HFFc6 (cell line): Measurements from ENCODE around the gene SHOX. TPM values are rescaled to one million over a fixed set of nuclear protein-coding genes. Genes with fewer than 3 reads are reported as not detected.
"Not testable (repeated sequence)": the region's sequence is repeated elsewhere in the genome, so short reads cannot be mapped to it uniquely, and the experiment has no call there.

ENCODE experiments used
- DNase-seq: peaks from one replicate; pipeline ENCODE4 v3.0.0-alpha.2; 2018
- H3K27ac Mint-ChIP-seq: 2 replicates; pipeline ENCODE4 v1.8.0; 2020; ENCODE audit warnings: mild to moderate bottlenecking, mixed read lengths
- H3K27me3 Mint-ChIP-seq: 2 replicates; pipeline ENCODE4 v1.8.0; 2021; ENCODE audit warnings: mild to moderate bottlenecking, moderate library complexity, mixed read lengths; ENCODE audit not compliant: insufficient read depth
- H3K36me3 Mint-ChIP-seq: 2 replicates; pipeline ENCODE4 v1.8.0; 2021; ENCODE audit warnings: low read depth, mixed read lengths
- H3K4me1 Mint-ChIP-seq: 2 replicates; pipeline ENCODE4 v1.8.0; 2020; ENCODE audit warnings: low read depth, mixed read lengths
- H3K4me3 Mint-ChIP-seq: 2 replicates; pipeline ENCODE4 v1.8.0; 2020; ENCODE audit warnings: mild to moderate bottlenecking, moderate library complexity, mixed read lengths
- H3K9me3 Mint-ChIP-seq: 2 replicates; pipeline ENCODE4 v1.8.0; 2020; ENCODE audit warnings: mild to moderate bottlenecking, mixed read lengths
- total RNA-seq, 6 experiments: library from RNA; stranded (reverse); fragmentation: NEBNext Ultra II Directional; extraction: Animal tissue kit (Norgen Biotek cat#: 25700); gene quantifications; 2 replicates in 1 of 6; 3 replicates in 5 of 6; pipeline ENCODE4 v1.2.3, GENCODE V29; 2021
- TF ChIP-seq, protein P1 (sequence below): fragments of 200-600 bp; sonication (generic); IDR thresholded peaks from 2 replicates; pipeline ENCODE4 v1.5.0; 2021; ENCODE audit warnings: antibody characterized with exemption, mild to moderate bottlenecking

Gene SHOX
- total RNA-seq, 6 experiments from 2014 or later: 27.1 to 41.8 (median 28.6) TPM

GRCh38 chrX:586351-586750, 44.2 kb upstream of the SHOX start:
- peak overlapping the region; percentile 43; the same call in 1 of the 2 replicates for H3K27ac Mint-ChIP-seq
- no peaks in the 10 kb centered on the region for H3K9me3 Mint-ChIP-seq
- H3K4me3 Mint-ChIP-seq: peak overlapping the region; percentile 73; the same call in 1 of the 2 replicates
- H3K4me1 Mint-ChIP-seq: peaks cover 27% of the 10 kb centered on the region
- TF ChIP-seq, protein P1, sequence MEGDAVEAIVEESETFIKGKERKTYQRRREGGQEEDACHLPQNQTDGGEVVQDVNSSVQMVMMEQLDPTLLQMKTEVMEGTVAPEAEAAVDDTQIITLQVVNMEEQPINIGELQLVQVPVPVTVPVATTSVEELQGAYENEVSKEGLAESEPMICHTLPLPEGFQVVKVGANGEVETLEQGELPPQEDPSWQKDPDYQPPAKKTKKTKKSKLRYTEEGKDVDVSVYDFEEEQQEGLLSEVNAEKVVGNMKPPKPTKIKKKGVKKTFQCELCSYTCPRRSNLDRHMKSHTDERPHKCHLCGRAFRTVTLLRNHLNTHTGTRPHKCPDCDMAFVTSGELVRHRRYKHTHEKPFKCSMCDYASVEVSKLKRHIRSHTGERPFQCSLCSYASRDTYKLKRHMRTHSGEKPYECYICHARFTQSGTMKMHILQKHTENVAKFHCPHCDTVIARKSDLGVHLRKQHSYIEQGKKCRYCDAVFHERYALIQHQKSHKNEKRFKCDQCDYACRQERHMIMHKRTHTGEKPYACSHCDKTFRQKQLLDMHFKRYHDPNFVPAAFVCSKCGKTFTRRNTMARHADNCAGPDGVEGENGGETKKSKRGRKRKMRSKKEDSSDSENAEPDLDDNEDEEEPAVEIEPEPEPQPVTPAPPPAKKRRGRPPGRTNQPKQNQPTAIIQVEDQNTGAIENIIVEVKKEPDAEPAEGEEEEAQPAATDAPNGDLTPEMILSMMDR: no peak
- no peak for DNase-seq
- no peaks in the 10 kb centered on the region for H3K36me3 Mint-ChIP-seq
- peaks cover 7% of the 10 kb centered on the region; the same call in 1 of the 2 replicates for H3K27me3 Mint-ChIP-seq

GRCh38 chrX:589261-589660, 41.3 kb upstream of the SHOX start:
- not testable (repeated sequence) for DNase-seq, H3K36me3 Mint-ChIP-seq, H3K27ac Mint-ChIP-seq, H3K4me3 Mint-ChIP-seq, H3K27me3 Mint-ChIP-seq, H3K9me3 Mint-ChIP-seq
- peaks cover 22% of the 10 kb centered on the region for H3K4me1 Mint-ChIP-seq

- Mint-ChIP-seq H3K4me1 (peaks cover 14% of the 10 kb centered on the region), H3K27me3 (peaks cover 3% of the 10 kb centered on the region), H3K9me3 (peaks cover 5% of the 10 kb centered on the region), H3K36me3 (peaks cover 21% of the 10 kb centered on the region), H3K4me3 (no peak overlapping the region), H3K27ac (no peak overlapping the region)
- DNase-seq: no peak
- TF ChIP-seq, protein P1: no peak
These were observed 39.7 kb upstream of the SHOX start for GRCh38 chrX:590693-591404.

DNA sequence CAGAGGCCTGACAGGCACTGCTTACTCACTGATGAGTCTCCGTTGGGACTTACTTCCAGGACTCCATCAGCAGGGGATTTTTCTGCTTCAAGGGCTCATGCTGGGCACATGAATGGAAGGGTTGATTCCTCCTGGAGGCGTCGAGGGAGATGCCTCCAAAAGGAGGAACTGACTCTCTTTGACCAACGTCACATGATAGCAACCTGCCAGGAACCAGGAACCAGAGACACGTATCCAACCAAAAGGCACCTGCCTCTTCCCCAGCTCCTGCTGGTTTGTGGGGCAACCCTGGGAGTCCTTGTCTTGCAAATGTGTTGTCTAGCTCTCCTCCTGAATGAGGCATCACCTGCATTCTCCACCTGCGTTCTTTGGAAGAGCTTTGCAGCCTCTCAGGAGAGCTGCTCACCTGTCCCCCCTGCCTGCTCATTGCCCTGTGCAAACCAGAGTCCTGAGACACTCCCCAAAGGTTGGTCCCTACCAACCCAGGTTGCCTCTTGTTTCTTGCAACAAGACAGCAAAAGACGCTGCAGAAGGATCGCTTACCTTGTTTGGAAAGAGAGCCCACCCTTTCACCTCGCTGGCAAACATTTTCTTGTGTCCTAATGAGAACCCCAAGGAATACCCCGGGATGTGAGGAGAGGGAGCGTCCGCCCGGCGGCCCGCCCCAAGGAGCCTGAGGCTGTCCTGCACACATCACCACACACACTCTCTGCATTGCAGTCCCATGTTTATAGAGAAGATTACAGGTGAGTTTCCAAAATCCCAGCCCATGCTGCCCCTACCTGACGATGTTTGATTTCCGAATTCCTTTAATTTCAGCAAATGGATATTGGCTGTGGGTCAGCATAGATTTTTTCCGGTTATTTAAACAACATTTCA, 30.5 kb upstream of the SHOX start:
- H3K9me3 Mint-ChIP-seq: peaks cover 27% of the 10 kb centered on the region
- H3K27me3 Mint-ChIP-seq: peaks cover 3% of the 10 kb centered on the region
- no peak overlapping the region for H3K4me3 Mint-ChIP-seq
- DNase-seq: no peak
- peaks cover 6% of the 10 kb centered on the region for H3K4me1 Mint-ChIP-seq
- no peak overlapping the region for H3K27ac Mint-ChIP-seq
- peaks cover 34% of the 10 kb centered on the region for H3K36me3 Mint-ChIP-seq
- TF ChIP-seq, protein P1: no peak

- not testable (repeated sequence) for H3K27ac Mint-ChIP-seq, H3K4me1 Mint-ChIP-seq, H3K27me3 Mint-ChIP-seq, DNase-seq, H3K4me3 Mint-ChIP-seq, H3K9me3 Mint-ChIP-seq
- peaks cover 13% of the 10 kb centered on the region for H3K36me3 Mint-ChIP-seq
These were observed 27.6 kb upstream of the SHOX start for GRCh38 chrX:603029-603428.

DNA sequence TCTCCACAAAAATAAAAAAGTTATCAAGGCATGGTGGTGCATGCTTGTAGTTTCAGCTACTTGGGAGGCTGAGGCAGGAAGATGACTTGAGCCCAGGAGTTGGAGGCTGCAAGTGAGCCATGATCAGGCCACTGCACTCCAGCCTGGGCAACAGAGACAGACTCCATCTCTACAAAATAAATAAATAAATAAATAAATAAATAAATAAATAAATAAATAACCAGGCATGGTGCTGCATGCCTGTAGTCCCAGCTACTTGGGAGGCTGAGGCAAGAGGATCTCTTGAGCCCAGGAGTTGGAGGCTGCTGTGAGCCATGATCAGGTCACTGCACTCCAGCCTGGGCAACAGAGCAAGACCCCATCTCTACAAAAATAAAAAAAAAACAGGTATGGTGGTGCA, 26.0 kb upstream of the SHOX start:
- H3K4me3 Mint-ChIP-seq, H3K9me3 Mint-ChIP-seq, H3K36me3 Mint-ChIP-seq, DNase-seq, H3K27me3 Mint-ChIP-seq, H3K4me1 Mint-ChIP-seq, H3K27ac Mint-ChIP-seq: not testable (repeated sequence)

GRCh38 chrX:608088-608487, 22.5 kb upstream of the SHOX start:
- H3K27ac Mint-ChIP-seq, H3K27me3 Mint-ChIP-seq, H3K4me3 Mint-ChIP-seq, DNase-seq, H3K4me1 Mint-ChIP-seq: not testable (repeated sequence)
- H3K9me3 Mint-ChIP-seq: peaks cover 31% of the 10 kb centered on the region
- H3K36me3 Mint-ChIP-seq: peaks cover 34% of the 10 kb centered on the region
